WTC11 (cell line): Measurements from ENCODE around the gene TRIP10.

Experiments
- ATF3 ChIP-seq: sonication (generic); formaldehyde crosslinking; conservative IDR thresholded peaks from 2 replicates; pipeline ENCODE4 v1.8.1; 2022; ENCODE audit warnings: mild to moderate bottlenecking, missing genetic modification reagents
- ATF6 ChIP-seq: sonication (generic); formaldehyde crosslinking; IDR thresholded peaks from 2 replicates; pipeline ENCODE4 v1.8.1; 2023; ENCODE audit warnings: mild to moderate bottlenecking, missing genetic modification reagents
- CTCF ChIP-seq: fragments of 200-600 bp; IDR thresholded peaks from 2 replicates; pipeline ENCODE4 v1.8.0; 2022; ENCODE audit warnings: antibody characterized with exemption
- FOXP1 ChIP-seq: sonication (generic); formaldehyde crosslinking; IDR thresholded peaks from 2 replicates; pipeline ENCODE4 v1.8.0; 2022; ENCODE audit warnings: missing genetic modification reagents, mild to moderate bottlenecking, moderate library complexity, borderline replicate concordance
- OVOL2 ChIP-seq: fragments of 250-450 bp; sonication (Bioruptor Pico); IDR thresholded peaks from 2 replicates; pipeline ENCODE4 v1.9.0; 2021; ENCODE audit warnings: mild to moderate bottlenecking, borderline replicate concordance
- TCF7 ChIP-seq: sonication (generic); formaldehyde crosslinking; IDR thresholded peaks from 2 replicates; pipeline ENCODE4 v1.8.0; 2022; ENCODE audit warnings: mild to moderate bottlenecking, low read depth, missing genetic modification reagents, moderate library complexity
- TEAD1 ChIP-seq: sonication (generic); formaldehyde crosslinking; IDR thresholded peaks from 2 replicates; pipeline ENCODE4 v1.8.0; 2022; ENCODE audit warnings: mild to moderate bottlenecking, missing genetic modification reagents

GRCh38 chr19:6734096-6734696 is 5.3 kb upstream of the TRIP10 start:
- no peak for TF ChIP-seq TEAD1 (CRISPR knock-in tag)
- no peak for TF ChIP-seq OVOL2 (CRISPR knock-in tag)
- TF ChIP-seq CTCF: no peak
- no peak for TF ChIP-seq ATF3 (CRISPR knock-in tag)
- TF ChIP-seq FOXP1 (CRISPR knock-in tag): no peak
- no peak for TF ChIP-seq ATF6
- no peak for TF ChIP-seq TCF7 (CRISPR knock-in tag)
